ENCODE results near the gene CDC5L.

The CDC5L gene

DNA sequence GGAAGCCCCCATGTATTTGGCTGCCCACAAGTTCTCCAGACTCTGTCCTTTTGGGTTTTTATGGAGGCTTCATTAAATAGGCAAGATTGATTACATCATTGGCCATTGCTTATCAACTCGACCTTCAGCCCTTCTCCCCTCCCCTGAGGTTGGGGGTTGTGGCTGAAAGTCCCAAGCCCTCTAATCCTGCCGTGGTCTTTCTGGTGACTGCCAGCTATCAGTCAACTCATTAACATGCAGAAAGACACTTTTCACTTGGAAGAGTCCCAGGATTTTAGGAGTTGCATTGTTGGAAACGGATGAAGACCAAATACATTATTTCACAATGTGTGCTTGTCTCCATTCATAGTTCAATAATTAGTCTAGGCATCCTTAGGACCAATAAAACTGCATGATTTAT, 9.5 kb downstream of the CDC5L start:
- H3K4me3 ChIP-seq (ENCODE audit: low read depth, low read length, poor library complexity, severe bottlenecking): no peak overlapping the region
- TF ChIP-seq, protein P1, sequence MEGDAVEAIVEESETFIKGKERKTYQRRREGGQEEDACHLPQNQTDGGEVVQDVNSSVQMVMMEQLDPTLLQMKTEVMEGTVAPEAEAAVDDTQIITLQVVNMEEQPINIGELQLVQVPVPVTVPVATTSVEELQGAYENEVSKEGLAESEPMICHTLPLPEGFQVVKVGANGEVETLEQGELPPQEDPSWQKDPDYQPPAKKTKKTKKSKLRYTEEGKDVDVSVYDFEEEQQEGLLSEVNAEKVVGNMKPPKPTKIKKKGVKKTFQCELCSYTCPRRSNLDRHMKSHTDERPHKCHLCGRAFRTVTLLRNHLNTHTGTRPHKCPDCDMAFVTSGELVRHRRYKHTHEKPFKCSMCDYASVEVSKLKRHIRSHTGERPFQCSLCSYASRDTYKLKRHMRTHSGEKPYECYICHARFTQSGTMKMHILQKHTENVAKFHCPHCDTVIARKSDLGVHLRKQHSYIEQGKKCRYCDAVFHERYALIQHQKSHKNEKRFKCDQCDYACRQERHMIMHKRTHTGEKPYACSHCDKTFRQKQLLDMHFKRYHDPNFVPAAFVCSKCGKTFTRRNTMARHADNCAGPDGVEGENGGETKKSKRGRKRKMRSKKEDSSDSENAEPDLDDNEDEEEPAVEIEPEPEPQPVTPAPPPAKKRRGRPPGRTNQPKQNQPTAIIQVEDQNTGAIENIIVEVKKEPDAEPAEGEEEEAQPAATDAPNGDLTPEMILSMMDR (IDR thresholded peaks at IDR 0.05; ENCODE audit: low read length): no peak
- TF ChIP-seq EZH2 (IDR thresholded peaks at IDR 0.05; ENCODE audit: borderline replicate concordance, low read length): no peak
- H3K27me3 ChIP-seq (ENCODE audit: insufficient read depth, low read length): no peaks in the 10 kb centered on the region
- H3K79me2 ChIP-seq (ENCODE audit: insufficient read depth, low read length): no peaks in the 10 kb centered on the region
- H3K36me3 ChIP-seq (ENCODE audit: insufficient read depth, low read length): peaks cover 90% of the 10 kb centered on the region
- H3K4me1 ChIP-seq (ENCODE audit: insufficient read depth, low read length, severe bottlenecking): no peaks in the 10 kb centered on the region
- no peak overlapping the region for H3K4me2 ChIP-seq (ENCODE audit: low read length)
- H3K9me2 ChIP-seq (ENCODE audit: low read depth, low read length): no peaks in the 10 kb centered on the region
- no peak overlapping the region for H3K27ac ChIP-seq (ENCODE audit: low read depth, low read length, poor library complexity, severe bottlenecking)
- no peaks in the 10 kb centered on the region for H3F3A ChIP-seq (ENCODE audit: insufficient read depth, low read length)
- H4K20me1 ChIP-seq (ENCODE audit: insufficient read depth, low read length): no peaks in the 10 kb centered on the region
- H3K9me3 ChIP-seq (ENCODE audit: low read length): no peaks in the 10 kb centered on the region
- no peak overlapping the region for H2AFZ ChIP-seq (ENCODE audit: low read length)
- no peak overlapping the region for H3K9ac ChIP-seq (ENCODE audit: low read length)

- Histone ChIP-seq H3K27ac (ENCODE audit: low read depth, low read length, poor library complexity, severe bottlenecking) (no peak overlapping the region), H4K20me1 (ENCODE audit: insufficient read depth, low read length) (no peaks in the 10 kb centered on the region), H3K9ac (ENCODE audit: low read length) (no peak overlapping the region), H3K27me3 (ENCODE audit: insufficient read depth, low read length) (no peaks in the 10 kb centered on the region), H2AFZ (ENCODE audit: low read length) (no peak overlapping the region), H3K9me3 (ENCODE audit: low read length) (no peaks in the 10 kb centered on the region), H3K79me2 (ENCODE audit: insufficient read depth, low read length) (no peaks in the 10 kb centered on the region), H3K36me3 (ENCODE audit: insufficient read depth, low read length) (peaks cover 88% of the 10 kb centered on the region), H3K9me2 (ENCODE audit: low read depth, low read length) (no peaks in the 10 kb centered on the region), H3K4me2 (ENCODE audit: low read length) (no peak overlapping the region), H3K4me3 (ENCODE audit: low read depth, low read length, poor library complexity, severe bottlenecking) (no peak overlapping the region), H3K4me1 (ENCODE audit: insufficient read depth, low read length, severe bottlenecking) (no peaks in the 10 kb centered on the region), H3F3A (ENCODE audit: insufficient read depth, low read length) (no peaks in the 10 kb centered on the region)
- TF ChIP-seq, protein P1 (IDR thresholded peaks at IDR 0.05; ENCODE audit: low read length): no peak
- TF ChIP-seq EZH2 (IDR thresholded peaks at IDR 0.05; ENCODE audit: borderline replicate concordance, low read length): no peak
Observed at GRCh38 chr6:44397424-44398164, 10.1 kb downstream of the CDC5L start.

GRCh38 chr6:44399991-44400390, 12.5 kb downstream of the CDC5L start:
- H3K9ac ChIP-seq (ENCODE audit: low read length): no peak overlapping the region
- no peak overlapping the region for H3K4me3 ChIP-seq (ENCODE audit: low read depth, low read length, poor library complexity, severe bottlenecking)
- no peak overlapping the region for H2AFZ ChIP-seq (ENCODE audit: low read length)
- no peaks in the 10 kb centered on the region for H3K4me1 ChIP-seq (ENCODE audit: insufficient read depth, low read length, severe bottlenecking)
- no peaks in the 10 kb centered on the region for H3K27me3 ChIP-seq (ENCODE audit: insufficient read depth, low read length)
- no peaks in the 10 kb centered on the region for H3F3A ChIP-seq (ENCODE audit: insufficient read depth, low read length)
- H3K9me2 ChIP-seq (ENCODE audit: low read depth, low read length): no peaks in the 10 kb centered on the region
- H3K4me2 ChIP-seq (ENCODE audit: low read length): no peak overlapping the region
- peaks cover 90% of the 10 kb centered on the region for H3K36me3 ChIP-seq (ENCODE audit: insufficient read depth, low read length)
- no peak overlapping the region for H3K27ac ChIP-seq (ENCODE audit: low read depth, low read length, poor library complexity, severe bottlenecking)
- no peak for TF ChIP-seq EZH2 (IDR thresholded peaks at IDR 0.05; ENCODE audit: borderline replicate concordance, low read length)
- TF ChIP-seq, protein P1 (IDR thresholded peaks at IDR 0.05; ENCODE audit: low read length): no peak
- no peaks in the 10 kb centered on the region for H4K20me1 ChIP-seq (ENCODE audit: insufficient read depth, low read length)
- H3K9me3 ChIP-seq (ENCODE audit: low read length): no peaks in the 10 kb centered on the region
- no peaks in the 10 kb centered on the region for H3K79me2 ChIP-seq (ENCODE audit: insufficient read depth, low read length)

Data from OCI-LY1 (cell line).